T-helper 1 cell treated with Interleukin-12 subunit alpha and Interleukin-12 subunit beta and Interleukin-4 antibody, amounts not matched to agents 30 ng/mL and 1 ng/mL, for 36 hours (primary cell): Measurements from ENCODE around the gene BDKRB2. TPM values are rescaled to one million over a fixed set of nuclear protein-coding genes. Genes with fewer than 3 reads are reported as not detected.

Experiments used
- intact Hi-C: fragments of 100-400 bp; cut with micrococcal nuclease; formaldehyde crosslinking; loops from one replicate; pipeline ENCODE4 v1.15.1; 2024
- total RNA-seq: library from RNA; stranded (reverse); gene quantifications from 2 replicates; pipeline ENCODE4 v1.2.3, GENCODE V29; 2022

The BDKRB2 gene
- total RNA-seq: not detected in 2 replicates

DNA sequence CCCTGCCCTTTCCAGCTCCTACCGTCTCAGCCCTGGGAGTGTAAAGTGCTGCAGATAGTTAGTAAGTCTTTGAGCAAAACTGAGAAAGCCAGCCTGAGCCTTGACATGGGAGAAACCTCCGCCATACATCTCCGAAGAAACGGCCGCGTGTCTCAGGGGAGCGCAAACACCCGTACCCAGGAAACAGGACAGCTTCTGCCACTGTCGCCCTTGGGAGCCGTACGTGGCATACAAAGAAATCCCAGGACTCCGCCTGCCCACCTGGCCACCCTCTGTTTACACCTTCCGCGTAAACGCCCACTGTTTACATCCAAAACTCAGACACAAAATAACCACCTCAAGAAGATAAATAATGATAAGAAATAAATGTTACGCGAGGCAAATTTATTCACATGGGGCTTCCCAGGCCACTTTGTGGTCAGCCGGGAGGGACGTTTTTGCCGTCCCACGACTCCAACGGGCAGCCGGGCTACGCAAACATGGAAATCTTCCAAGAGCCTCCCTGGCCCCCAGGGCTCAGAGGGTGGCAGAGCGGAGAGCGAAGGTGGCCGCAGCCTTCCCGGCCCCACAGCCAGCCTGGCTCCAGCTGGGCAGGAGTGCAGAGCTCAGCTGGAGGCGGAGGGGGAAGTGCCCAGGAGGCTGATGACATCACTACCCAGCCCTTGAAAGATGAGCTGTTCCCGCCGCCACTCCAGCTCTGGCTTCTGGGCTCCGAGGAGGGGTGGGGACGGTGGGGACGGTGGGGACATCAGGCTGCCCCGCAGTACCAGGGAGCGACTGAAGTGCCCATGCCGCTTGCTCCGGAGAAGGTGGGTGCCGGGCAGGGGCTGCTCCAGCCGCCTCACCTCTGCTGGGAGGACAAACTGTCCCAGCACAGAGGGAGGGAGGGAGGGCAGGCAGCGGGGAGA is at the start of gene BDKRB2:
BDKRB2 (plus strand) TSS at position 689 of the 908 bp plus-strand sequence. CDS start 32,269 bp downstream, outside the sequence.
- intact Hi-C loops: no loop called here

DNA sequence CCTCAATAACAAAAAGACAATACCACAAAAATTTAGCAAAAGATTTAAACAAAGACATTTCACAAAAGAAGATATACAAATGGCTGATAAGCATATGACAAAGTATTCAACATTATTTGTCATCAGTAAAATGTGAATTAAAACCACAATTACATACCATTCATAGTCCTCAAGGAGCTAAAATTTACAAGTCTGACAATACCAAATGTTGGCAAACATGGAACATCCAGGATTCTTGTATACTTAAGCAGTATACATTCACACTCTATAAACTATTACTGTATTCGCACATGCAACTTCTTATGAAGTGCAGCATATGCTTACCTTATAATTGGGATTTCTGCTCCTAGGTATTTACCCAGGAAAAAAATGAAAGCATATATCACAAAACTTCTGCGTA is 49.7 kb upstream of the BDKRB2 start:
- intact Hi-C loops: no loop called here

DNA sequence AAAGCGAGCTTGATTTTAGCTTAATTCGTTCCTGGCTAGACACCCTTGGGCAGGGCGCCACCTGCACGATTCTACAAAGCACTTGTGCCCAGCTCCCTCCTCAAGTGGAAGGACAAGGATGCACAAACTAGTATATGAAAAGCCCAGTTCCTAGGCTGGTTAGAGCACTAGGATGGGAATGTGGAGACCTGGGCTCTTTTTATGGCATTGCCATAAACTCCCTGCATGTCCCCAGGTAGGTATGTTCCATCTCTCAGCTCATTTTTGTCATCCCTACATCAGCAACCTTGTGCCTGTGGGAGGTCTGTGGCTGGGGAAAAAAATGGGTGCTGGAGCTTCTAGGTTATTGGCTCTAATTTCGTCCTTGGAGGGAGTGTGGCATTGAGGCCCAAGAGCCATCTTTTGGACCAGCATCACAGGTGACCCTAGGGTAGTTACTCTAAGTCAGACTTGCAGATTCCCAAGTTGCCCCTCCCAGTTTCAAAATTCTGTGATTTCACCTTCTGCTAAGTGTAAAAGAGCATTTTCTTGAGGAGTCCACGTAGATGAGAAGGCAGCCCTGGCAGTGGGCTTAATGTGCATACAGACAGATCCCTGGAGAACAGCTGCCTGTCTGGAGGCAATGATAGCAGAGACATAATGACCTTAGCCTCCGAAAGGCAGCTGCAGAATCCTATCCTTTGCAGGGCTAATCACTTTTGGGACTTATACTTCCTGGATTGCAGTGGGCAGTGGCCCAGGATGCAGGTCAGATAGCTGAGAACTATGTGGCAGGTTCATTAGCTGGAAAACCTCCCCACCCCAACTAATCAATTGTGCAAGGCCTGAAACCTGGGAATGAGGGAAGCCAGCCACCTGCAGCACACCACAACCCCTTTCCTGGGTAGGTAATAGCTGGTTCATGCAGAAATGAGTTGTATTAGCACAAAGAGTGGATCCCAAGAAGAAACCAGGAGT is 47.6 kb upstream of the BDKRB2 start:
- intact Hi-C loops: no loop called here

DNA sequence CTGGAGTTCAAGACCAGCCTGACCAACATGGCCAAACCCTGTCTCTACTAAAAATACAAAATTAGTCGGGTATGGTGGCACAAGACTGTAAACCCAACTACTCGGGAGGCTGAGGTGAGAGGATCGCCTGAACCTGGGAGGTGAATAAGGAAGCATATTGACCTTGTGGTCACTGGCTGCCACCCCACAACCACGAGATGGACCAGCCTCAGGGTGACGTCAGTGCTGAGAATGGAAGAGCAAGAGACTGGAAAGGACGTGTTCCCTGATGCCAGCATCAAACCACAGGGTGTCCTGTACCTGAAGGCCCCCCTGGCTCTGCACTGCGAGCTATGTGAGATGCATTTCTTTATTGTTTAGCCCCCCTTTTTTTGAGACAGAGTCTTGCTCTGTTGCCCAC is 45.9 kb upstream of the BDKRB2 start:
- intact Hi-C loops: no loop called here

DNA sequence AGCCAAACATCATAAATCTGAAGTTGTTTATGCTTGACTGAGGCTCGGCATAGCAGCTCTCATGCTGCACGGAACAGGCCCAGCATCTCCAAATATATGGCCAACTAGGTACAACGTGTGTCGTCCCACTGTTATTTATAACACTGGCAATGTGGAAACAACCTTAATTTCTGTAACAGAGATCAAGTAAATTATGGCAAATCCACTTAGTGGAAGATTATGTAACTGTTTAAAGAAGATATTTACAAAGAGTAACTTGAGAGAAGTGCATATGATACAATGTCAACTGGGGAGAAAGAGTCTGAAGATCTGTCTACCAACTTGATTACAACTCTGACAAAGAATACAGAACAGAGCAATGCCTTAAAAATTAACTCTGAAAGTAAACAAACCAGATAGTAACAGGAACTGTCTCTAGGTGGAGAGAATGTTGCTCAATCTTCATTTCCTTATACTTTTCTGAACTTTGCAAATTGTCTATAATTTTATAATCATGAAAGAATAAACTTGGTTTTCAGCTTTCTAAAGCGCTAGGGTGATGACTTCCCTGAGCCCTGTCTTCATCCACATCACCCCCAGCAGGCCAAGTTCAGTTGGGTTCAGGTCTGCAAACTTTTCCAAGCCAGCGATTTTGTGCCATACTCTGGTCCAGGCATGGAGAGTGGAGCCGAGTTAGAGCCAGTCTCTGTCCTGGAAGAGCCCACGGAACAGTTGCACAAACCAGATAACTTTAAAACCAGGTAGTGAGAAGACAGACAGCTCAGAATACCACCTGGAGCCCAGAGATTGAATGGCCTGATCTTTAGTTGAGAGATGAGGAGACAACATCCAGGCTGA is 44.3 kb upstream of the BDKRB2 start:
- intact Hi-C loops: no loop called here

DNA sequence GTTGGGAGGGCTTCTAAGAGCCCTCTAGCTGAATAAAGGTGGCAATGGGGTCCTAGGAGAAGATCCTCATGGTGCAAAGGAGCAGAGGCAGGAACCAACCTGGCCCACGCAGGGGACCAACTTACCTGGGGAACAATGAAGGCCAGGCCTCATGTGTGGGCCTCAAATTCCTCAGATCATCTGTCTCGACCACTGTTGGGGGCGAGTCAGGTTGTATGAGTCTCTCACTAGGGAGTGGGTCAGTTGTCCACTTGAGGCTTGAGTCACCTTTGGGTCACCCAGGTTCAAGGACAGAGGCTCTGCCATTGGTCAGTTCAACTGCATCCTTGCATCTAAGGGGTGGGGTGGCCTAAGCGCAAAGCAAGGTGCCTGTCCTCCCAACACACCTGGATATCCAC is 43.7 kb upstream of the BDKRB2 start:
- intact Hi-C loops: no loop called here

DNA sequence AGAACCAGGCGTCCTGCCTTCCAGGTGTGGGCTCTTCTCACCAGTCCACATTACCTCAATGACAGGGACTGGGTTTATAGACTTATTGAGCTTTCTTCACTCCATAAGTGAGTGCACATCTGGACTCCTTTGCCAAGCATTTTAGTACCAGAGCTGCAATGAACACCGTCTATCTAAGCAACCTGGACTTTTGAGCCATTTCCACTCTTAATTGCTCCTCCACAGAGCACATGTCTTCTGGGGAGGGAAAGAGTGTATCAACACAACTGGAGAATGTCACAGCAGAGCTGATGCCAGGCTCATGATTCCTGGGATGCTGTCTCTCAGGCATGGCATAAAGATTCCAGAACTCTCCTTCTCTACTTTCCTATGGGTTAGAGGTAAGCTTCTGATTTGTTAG is 43.0 kb upstream of the BDKRB2 start:
- intact Hi-C loops: no loop called here

DNA sequence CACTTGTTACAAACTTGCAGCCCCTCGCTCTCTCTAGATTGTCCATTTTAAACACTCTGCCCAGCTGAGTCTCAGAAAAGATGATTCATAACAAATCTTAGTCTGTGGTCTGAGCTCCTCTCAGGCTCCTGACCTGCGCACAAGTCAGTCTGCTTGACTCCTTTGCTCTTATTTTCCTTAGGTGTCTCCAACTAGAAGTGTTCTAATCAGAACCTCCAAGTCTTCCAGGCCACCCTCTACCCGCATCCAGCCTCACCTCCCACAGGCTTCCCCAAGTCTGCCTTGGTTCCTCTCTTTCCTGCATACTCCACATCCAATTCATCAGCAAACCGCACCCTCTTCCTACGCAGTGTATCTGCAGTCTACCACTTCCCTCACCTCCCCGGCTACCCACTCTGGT is 42.4 kb upstream of the BDKRB2 start:
- intact Hi-C loops: no loop called here

DNA sequence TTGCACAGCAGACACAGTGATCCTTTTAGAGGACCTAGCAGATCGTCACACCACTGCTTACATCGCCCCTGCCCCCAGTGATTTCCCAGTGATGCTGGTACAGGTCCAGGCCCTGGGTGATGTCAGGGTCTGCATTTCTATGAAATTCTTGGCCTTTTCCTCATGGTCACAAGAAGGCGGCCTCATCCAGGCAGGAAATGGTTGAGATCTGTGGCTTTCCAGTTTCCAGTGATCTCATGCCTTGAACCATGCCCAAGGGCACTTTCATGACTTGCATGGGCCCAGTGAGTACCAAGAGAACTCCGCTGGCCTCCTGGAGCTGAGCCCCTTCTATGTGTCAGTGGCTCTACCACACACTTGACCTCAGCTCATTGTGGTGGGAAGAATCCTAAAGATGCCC is 41.9 kb upstream of the BDKRB2 start:
- intact Hi-C loops: no loop called here

DNA sequence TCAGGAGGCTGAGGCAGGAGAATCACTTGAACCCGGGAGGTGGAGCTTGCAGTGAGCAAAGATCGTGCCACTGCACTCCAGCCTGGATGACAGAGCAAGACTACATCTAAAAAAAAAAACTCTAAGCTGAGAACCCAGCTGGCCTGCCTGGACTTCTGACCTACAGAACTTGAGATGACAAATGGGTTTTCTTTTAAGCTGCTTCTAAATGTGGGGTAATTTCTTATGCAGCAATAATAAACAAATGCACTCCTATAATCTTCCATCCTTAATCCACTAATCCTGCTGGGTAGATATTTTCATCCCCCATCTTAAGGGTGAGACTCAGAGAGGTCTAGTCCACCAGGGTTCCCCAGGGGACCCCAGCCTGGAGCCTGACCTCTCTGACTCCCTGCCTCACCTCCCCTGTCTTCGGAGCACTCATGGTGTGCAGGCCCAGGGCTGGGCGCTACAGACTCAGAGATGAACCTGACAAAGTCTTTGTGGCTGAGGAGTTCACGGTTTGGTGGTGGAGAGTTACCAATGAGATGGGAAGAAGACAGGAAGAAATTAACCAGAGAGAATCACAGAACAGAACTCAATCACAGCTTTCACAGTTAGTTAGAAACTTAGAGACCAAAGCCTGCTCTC is 39.7 kb upstream of the BDKRB2 start:
- intact Hi-C loops: no loop called here

DNA sequence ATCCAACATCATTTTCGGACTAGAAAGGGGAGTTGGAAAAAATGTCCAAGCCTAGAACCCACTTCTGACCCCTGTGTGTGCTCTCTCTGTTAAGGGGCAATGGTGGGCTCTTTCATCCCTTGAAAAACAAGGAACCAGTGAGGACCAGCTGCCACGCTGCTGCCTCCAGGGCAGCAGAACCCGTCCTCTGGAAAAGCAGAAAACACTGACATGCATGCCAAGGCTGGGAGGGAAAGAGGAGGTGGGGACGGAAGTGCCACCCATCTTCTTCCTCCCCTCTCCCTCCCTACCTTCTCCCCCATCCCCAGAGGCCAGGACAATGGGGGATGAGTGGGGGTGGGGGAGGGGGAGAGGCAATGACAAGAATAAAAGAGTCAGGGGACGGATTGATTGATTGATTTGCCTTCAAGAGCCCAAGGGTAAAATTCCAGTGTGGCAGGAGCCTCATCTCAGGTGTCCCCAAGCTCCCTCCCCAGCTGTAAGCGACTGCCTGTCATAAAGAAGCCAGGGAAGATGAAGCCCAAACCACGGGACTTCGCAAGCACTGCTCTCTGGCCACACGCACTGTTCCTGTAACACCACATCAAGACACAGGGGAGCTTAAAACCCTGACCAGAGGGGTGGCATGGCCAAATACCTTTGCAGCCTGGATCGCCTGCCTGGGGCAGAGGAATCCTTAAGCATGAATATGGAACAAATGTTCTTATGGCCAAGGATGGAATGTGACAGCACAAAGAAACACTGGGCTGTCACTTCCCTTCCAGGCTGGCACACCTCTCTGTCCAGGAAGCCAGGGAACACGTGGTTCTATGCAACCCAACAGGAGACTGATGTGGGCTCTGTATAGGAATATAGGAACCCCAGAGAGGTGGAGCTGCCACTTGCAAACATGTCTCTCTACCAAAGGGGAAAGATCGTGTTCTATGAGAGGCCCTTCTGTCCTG is 38.9 kb upstream of the BDKRB2 start:
- intact Hi-C loops: no loop called here

DNA sequence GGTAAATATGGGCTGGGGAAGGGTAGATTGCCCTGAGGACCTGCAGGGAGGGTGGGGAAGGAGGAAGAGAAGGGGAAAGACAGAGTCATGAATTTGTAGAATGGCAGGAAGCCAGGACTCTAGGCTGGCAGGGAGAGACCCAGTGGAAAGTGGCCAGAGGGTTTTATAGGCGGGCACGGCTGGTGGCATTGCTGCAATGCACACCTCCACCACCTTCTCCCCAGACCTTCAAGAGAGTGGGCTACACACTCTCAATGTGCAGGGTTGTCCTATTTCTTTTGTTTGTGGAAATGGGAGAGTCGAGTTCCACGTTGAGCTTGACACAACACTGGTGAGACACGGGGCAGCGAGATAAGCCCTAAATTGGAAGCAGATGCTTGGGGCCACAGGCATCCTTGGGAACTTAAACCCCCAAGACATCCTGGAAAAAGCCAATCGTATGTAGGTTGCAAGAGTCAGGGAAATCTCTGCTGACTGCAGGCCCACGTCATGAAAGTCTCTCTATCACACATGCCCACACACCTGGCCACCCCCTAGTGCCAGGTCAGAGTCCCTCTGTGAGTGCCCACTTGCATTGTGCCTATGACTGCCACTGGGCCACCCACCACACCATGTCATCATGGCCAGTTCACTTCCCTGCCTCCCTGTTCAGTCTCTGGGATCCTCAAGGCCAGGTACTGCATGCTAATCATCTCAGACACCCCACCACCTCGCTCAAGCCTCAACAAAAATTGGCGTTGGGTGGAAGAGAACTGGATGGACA is 38.0 kb upstream of the BDKRB2 start:
- intact Hi-C loops: no loop called here

DNA sequence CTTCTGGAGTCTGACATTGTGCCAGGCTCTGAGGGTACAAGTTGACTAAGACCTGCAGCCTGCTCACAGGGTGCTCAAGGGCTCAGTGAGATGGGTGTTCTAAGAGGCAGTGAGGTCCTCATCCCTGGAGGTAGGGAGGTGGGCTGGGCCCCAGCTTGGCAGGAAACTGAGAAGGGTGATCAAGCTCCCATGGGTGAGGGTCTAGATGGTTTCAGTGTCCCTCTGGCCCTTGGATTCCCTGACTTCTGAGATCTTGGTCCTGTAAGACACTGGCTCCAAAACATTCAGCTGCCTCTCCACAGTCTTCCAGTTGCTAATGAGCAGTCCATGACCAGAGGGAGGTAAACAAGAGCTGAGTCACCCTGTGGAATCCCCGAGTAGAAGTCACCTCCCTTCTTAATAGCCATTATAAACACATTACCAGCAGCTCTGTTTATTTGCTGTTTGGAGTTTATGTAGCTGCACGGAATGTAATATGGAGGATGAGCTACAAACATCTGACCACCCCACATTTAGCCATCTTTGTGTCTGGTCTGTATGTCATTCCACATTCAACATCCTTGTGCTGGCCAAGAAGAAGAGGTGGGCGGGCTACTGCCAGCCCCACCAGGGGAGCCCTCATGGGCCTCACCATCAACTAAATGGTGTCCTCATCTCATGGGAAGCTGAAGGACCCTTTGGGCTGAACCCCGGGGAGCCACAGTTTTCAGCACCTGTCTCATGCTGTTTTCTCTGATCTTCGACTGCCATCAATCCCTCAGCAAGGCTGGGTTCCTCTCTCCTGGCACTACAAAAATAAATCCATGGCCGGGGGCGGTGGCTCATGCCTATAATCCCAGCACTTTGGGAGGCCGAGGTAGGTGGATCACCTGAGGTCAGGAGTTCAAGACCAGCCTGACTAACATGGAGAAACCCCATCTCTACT is 37.2 kb upstream of the BDKRB2 start:
- intact Hi-C loops: no loop called here

DNA sequence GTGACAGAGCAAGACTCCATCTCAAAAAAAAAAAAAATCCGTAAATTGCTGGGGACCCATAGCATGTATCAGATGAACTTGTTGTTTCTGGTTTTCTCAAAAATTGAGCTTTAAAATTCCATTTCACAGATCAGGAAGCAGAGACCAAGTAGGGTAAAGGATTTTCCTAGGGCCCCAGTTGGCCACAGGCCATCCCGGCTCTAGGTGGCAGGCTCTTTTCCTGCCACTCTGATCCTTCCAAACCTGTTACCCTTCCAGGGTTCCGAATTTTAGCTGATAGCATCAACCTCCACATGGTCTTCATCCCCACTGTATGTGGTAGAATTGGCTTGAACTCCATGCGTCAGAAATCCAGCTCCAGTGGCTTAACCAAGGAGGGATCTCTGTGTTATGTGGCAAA is 36.1 kb upstream of the BDKRB2 start:
- intact Hi-C loops: no loop called here

DNA sequence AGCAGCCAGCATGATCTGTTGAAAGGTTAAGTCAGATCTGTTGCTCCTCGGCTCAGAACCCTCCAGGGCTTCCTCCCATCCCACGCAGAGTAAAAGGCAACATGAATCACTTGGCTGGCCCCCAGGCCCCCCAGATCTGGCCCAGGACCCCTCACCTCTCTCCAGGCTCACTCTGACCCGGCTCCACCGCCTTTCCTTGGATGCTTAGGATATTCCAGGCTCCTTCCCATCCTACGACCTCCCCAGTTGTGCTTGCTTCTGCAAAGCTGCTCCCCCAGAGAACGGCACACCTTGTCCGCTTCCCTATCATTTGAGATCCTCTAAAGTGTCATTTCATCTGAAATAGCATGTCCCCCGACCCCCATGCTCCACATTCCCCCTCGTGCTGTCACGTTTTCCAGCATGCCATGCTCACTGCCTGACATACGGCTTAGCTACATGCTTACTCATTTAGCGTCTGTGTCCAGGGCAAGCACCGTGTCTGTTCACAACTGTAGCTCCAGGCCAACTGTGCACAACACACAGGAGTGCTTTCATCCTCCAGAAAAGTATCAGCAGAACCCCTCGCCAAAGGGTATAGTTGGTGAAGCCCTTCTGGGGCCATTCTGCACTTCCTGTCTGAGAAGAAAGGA is 33.6 kb upstream of the BDKRB2 start:
- intact Hi-C loops: no loop called here

DNA sequence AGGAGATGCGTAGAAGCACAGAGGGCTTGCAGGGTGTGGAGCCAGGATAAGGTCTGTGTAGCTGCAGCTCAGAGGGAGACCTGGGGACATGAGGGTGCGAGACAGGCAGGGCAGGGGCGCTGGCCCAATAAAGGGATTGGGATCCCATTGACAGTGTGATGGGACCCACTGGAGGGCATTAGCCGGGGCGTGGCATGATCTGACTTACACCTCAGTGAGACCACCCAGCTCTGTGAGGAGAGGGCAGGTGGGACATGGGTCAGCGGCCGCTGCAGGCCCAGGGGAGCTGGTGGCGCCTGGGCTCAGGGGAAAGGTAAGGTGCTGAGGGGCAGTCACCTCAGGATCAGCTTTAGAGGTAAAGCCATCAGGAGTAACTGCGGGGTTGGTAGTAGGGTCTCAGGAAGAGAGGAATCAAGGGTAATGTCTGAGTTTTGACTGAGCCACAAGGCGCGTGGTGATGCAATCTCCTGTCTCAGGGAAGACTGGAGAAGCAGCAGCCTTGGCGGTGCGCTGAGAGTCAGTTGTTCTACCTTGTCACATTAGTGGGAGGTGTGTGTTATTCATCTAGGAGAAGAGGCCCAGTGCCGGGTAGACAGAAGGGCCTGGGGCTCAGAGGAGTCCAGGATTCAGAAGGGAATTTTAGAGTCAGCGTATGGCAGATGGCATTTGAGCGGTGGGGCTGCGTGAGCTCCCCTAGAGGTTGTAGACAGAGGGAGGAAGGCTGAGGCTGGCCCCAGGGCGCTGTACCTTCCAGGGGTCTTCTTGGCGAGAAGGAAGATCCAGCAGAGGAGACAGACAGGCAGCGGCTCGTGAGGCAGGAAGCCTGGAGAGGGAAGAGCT is 30.8 kb upstream of the BDKRB2 start:
- intact Hi-C loops: no loop called here
